Measurements from ENCODE around the gene CNFN.

The CNFN gene

DNA sequence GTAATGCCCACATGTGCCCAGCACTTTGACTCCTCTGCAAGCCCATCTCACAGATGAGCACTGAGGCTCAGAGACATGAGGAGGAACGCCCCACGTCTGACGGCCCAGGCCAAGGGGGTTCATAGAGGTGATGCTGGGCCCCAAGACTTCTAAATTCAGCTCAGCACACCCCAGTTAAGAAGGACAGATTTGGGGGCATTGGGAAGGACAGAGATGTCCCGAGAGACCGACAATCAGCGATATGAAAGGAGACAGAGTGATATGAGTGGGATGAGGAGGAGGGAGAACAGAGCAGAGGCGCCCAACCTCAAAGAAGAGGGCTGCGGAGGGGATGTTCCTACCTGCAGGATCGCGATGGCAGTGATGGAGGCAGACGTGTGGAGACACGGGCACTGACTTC lies at the start of gene CNFN:
CNFN (minus strand) TSS at position 399 of the 400 bp plus-strand sequence. CDS start 1,260 bp downstream, outside the sequence.
- no peaks in the 10 kb centered on the region for H3K36me3 Mint-ChIP-seq
- H3K4me1 Mint-ChIP-seq = peaks cover 5% of the 10 kb centered on the region
- no peak within 1 kb of the TSS for H3K4me3 Mint-ChIP-seq
- H3K27me3 Mint-ChIP-seq = peaks cover 13% of the 10 kb centered on the region
- no peaks in the 10 kb centered on the region for H3K9me3 Mint-ChIP-seq
- H3K27ac Mint-ChIP-seq = no peak within 1 kb of the TSS

- no peaks in the 10 kb centered on the region for H3K27me3 Mint-ChIP-seq
- H3K36me3 Mint-ChIP-seq = no peaks in the 10 kb centered on the region
- H3K4me1 Mint-ChIP-seq = peaks cover 21% of the 10 kb centered on the region
- H3K9me3 Mint-ChIP-seq = no peaks in the 10 kb centered on the region
- H3K4me3 Mint-ChIP-seq = no peak overlapping the region
- no peak overlapping the region for H3K27ac Mint-ChIP-seq
Observed at GRCh38 chr19:42436006-42436405, 45.9 kb upstream of the CNFN start.

DNA sequence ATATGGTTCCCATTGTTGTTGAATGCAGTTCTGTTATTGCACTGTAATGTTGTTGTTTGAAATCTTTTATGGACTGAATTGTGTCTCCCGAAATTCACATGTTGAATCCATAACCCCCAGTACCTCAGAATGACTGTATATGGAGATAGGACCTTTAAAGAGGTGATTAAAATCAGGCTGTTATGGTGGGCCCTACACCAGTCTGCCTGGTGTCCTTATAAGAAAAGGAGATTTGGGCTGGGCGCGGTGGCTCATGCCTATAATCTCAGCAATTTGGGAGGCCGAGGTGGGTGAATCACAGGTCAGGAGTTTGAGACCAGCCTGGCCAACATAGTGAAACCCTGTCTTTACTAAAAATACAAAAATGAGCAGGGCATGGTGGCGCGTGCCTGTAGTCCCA lies 45.2 kb upstream of the CNFN start:
- Mint-ChIP-seq H3K27ac (no peak overlapping the region), H3K27me3 (no peaks in the 10 kb centered on the region), H3K36me3 (no peaks in the 10 kb centered on the region), H3K4me3 (no peak overlapping the region), H3K4me1 (peaks cover 15% of the 10 kb centered on the region), H3K9me3 (no peaks in the 10 kb centered on the region)

GRCh38 chr19:42433503-42434260 lies 43.6 kb upstream of the CNFN start:
- no peaks in the 10 kb centered on the region for H3K9me3 Mint-ChIP-seq
- H3K4me1 Mint-ChIP-seq = peaks cover 6% of the 10 kb centered on the region
- no peak overlapping the region for H3K27ac Mint-ChIP-seq
- no peaks in the 10 kb centered on the region for H3K27me3 Mint-ChIP-seq
- no peak overlapping the region for H3K4me3 Mint-ChIP-seq
- no peaks in the 10 kb centered on the region for H3K36me3 Mint-ChIP-seq

- H3K27ac Mint-ChIP-seq = no peak overlapping the region
- H3K4me1 Mint-ChIP-seq = no peaks in the 10 kb centered on the region
- no peak overlapping the region for H3K4me3 Mint-ChIP-seq
- no peaks in the 10 kb centered on the region for H3K9me3 Mint-ChIP-seq
- H3K27me3 Mint-ChIP-seq = no peaks in the 10 kb centered on the region
- H3K36me3 Mint-ChIP-seq = no peaks in the 10 kb centered on the region
Observed at GRCh38 chr19:42431486-42431885, 41.4 kb upstream of the CNFN start.

DNA sequence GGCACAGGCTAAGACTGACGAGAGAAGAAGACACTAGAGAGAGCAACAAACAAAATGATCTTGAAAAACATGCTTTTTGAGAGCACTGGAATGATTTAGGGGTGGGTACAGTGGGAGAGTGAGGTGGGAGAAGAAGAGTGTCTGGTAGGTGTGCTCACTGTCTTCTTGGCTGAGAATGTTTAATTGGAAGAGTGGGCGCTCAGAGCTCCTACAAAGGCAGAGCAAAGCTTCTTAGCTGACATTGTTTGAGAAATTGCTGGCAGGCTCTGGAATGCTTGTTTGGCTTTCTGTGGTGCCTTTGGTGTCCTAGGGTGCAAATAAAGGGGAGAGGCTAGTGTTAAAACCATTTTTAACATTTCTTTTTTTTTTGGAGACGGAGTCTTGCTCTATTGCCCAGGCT lies 38.6 kb upstream of the CNFN start:
- Mint-ChIP-seq H3K27me3 (no peaks in the 10 kb centered on the region), H3K4me1 (peaks cover 7% of the 10 kb centered on the region), H3K27ac (no peak overlapping the region), H3K4me3 (no peak overlapping the region), H3K9me3 (no peaks in the 10 kb centered on the region), H3K36me3 (no peaks in the 10 kb centered on the region)

- Mint-ChIP-seq H3K36me3 (no peaks in the 10 kb centered on the region), H3K27ac (no peak within 1 kb of the TSS), H3K4me1 (peaks cover 15% of the 10 kb centered on the region), H3K27me3 (no peaks in the 10 kb centered on the region), H3K4me3 (no peak within 1 kb of the TSS), H3K9me3 (no peaks in the 10 kb centered on the region)
Observed at GRCh38 chr19:42427313-42427712, 37.2 kb upstream of the CNFN start, which contains the start of gene LIPE. LIPE (minus strand) TSS chr19:42427388; CDS start chr19:42427149, 239 bp downstream.

GRCh38 chr19:42426643-42427042 lies 36.5 kb upstream of the CNFN start:
- no peak overlapping the region for H3K27ac Mint-ChIP-seq
- H3K4me1 Mint-ChIP-seq = peaks cover 22% of the 10 kb centered on the region
- H3K9me3 Mint-ChIP-seq = no peaks in the 10 kb centered on the region
- H3K27me3 Mint-ChIP-seq = no peaks in the 10 kb centered on the region
- H3K36me3 Mint-ChIP-seq = no peaks in the 10 kb centered on the region
- no peak overlapping the region for H3K4me3 Mint-ChIP-seq

- H3K27ac Mint-ChIP-seq = no peak overlapping the region
- H3K4me1 Mint-ChIP-seq = peaks cover 41% of the 10 kb centered on the region
- no peaks in the 10 kb centered on the region for H3K27me3 Mint-ChIP-seq
- no peaks in the 10 kb centered on the region for H3K36me3 Mint-ChIP-seq
- H3K9me3 Mint-ChIP-seq = no peaks in the 10 kb centered on the region
- peak overlapping the region; percentile 94 for H3K4me3 Mint-ChIP-seq
Observed at GRCh38 chr19:42424712-42425131, 34.6 kb upstream of the CNFN start.

- Mint-ChIP-seq H3K4me3 (peak overlapping the region; percentile 94), H3K27me3 (no peaks in the 10 kb centered on the region), H3K9me3 (no peaks in the 10 kb centered on the region), H3K27ac (no peak overlapping the region), H3K4me1 (peaks cover 41% of the 10 kb centered on the region), H3K36me3 (no peaks in the 10 kb centered on the region)
Observed at GRCh38 chr19:42424345-42424707, 34.2 kb upstream of the CNFN start.

GRCh38 chr19:42423462-42424344 lies 33.6 kb upstream of the CNFN start:
- Mint-ChIP-seq H3K36me3 (no peaks in the 10 kb centered on the region), H3K27me3 (no peaks in the 10 kb centered on the region), H3K9me3 (no peaks in the 10 kb centered on the region), H3K27ac (peak overlapping the region; percentile 94), H3K4me3 (peak overlapping the region; percentile 94), H3K4me1 (peaks cover 41% of the 10 kb centered on the region)

DNA sequence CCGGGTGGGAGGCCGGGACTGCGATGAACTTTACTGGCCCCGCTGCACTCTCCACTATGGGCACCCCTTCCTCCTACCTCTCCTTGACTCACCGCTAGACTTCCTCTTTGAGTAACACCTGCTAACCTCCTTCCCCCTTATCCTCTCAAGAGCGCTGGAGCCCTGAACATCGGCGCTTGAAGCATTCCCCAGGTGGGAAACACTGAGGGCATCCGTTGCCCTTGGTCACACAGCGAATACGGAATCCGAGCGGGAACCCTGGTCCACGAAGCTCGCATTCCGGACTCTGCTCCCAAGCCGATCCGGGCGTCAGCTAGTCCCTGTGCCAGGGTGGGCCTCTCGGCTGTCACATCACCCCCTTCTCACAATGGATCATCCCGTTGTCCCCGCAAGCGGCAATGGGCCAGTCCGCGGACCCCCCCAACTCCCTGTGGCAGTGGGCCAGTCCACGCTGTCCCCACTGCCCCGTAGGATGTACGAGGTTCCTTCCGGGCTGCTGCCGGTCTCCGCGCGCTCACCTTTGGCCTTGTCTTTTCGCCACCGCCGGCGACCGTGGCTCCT lies 32.9 kb upstream of the CNFN start:
- Mint-ChIP-seq H3K4me1 (peaks cover 41% of the 10 kb centered on the region), H3K27ac (peak overlapping the region; percentile 94), H3K9me3 (no peaks in the 10 kb centered on the region), H3K36me3 (no peaks in the 10 kb centered on the region), H3K27me3 (no peaks in the 10 kb centered on the region), H3K4me3 (peak overlapping the region; percentile 94)

DNA sequence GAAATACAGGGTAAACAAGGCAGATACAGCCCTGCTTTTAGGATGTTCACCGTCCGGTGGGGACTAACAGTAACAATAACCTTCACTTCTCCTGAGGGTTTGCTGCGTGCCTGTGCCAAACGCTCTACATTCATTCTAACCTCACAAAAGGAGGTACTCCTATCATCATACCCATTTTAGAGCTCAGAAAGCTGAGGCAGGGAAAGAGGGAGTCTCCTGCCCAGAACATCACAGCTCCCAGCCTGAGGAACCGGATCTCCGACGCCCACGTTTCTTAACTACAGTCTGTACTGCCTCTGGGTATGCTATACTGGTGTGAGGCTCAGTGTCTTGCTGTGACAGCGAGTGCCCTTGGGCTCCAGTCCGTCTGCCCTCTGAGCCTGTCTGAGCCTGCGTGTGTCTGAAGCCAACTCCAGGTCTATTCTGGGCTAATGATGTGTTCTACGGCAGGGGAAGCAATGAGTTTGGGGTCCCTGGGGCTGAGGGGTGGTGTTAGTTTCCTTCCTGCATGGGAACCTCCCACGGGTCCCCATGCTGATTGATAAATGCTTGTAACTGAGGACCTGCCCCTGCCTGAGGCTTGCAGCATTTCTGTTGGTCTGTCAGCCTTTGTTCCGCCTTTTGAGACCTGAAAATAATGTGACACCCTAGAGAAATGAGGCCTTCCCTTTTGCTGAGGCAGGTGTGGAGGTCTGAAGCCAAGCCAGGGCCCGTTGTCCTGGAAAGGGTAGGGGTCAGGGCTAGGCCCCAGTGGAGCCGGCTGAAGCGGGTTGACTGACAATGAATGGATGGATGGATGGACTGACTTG lies 32.2 kb upstream of the CNFN start:
- Mint-ChIP-seq H3K27me3 (no peaks in the 10 kb centered on the region), H3K36me3 (no peaks in the 10 kb centered on the region), H3K27ac (peak overlapping the region; percentile 94), H3K4me1 (peaks cover 41% of the 10 kb centered on the region), H3K4me3 (peak overlapping the region; percentile 94), H3K9me3 (no peaks in the 10 kb centered on the region)

- H3K27ac Mint-ChIP-seq = no peak overlapping the region
- H3K4me3 Mint-ChIP-seq = peak overlapping the region; percentile 94
- peaks cover 41% of the 10 kb centered on the region for H3K4me1 Mint-ChIP-seq
Observed at GRCh38 chr19:42421591-42422031, 31.5 kb upstream of the CNFN start.

DNA sequence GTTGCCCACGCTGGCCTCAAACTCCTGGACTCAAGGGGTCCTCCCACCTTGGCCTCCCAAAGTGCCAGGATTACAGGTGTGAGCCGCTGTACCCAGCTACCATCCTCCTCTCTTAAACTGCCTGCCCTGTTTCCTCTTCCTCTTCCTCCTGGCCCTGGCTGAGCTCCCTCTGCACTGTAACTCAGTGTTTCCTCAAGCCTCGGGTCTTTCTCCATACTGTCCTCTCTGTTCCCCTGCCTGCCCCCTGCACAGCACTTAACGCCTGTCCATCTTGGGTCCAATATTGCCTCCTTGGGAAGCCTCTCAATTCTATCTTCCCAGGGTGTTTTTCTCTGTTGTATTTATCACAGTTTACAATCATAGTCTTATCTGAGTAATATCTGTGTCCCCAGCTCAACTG lies 31.0 kb upstream of the CNFN start:
- Mint-ChIP-seq H3K27me3 (no peaks in the 10 kb centered on the region), H3K36me3 (no peaks in the 10 kb centered on the region), H3K27ac (peak overlapping the region; percentile 65), H3K4me1 (peaks cover 41% of the 10 kb centered on the region), H3K4me3 (peak overlapping the region; percentile 37), H3K9me3 (no peaks in the 10 kb centered on the region)

More at GRCh38 chr19:42421591-42422031, 31.5 kb upstream of the CNFN start:
- H3K27me3 Mint-ChIP-seq = no peaks in the 10 kb centered on the region
- H3K36me3 Mint-ChIP-seq = no peaks in the 10 kb centered on the region
- no peaks in the 10 kb centered on the region for H3K9me3 Mint-ChIP-seq
